ENCODE results near the gene NEU1.

GRCh38 chr6:31860349-31860748 lies 2.3 kb downstream of the NEU1 start:
- TF ChIP-seq SMC3 (conservative IDR thresholded peaks at IDR 0.05; ENCODE audit: poor library complexity) (no peak), CTCF (IDR thresholded peaks at IDR 0.05; ENCODE audit: poor library complexity, severe bottlenecking) (no peak), EP300 (conservative IDR thresholded peaks at IDR 0.05; ENCODE audit: poor library complexity, severe bottlenecking) (no peak), REST (IDR thresholded peaks at IDR 0.05; ENCODE audit: borderline replicate concordance) (no peak), RAD21 (conservative IDR thresholded peaks at IDR 0.05) (no peak), EZH2 (IDR thresholded peaks at IDR 0.05; ENCODE audit: borderline replicate concordance, insufficient read depth, low read length, poor library complexity, severe bottlenecking) (no peak), TAF1 (IDR thresholded peaks at IDR 0.05; ENCODE audit: low read depth) (no peak)

All from neural cell (in vitro differentiated cells).